ENCODE results near the gene RNF215. TPM values are rescaled to one million over a fixed set of nuclear protein-coding genes. Genes with fewer than 3 reads are reported as not detected.

Gene RNF215
- total RNA-seq, result 12.5 and 21.1 TPM in 2 replicates

DNA sequence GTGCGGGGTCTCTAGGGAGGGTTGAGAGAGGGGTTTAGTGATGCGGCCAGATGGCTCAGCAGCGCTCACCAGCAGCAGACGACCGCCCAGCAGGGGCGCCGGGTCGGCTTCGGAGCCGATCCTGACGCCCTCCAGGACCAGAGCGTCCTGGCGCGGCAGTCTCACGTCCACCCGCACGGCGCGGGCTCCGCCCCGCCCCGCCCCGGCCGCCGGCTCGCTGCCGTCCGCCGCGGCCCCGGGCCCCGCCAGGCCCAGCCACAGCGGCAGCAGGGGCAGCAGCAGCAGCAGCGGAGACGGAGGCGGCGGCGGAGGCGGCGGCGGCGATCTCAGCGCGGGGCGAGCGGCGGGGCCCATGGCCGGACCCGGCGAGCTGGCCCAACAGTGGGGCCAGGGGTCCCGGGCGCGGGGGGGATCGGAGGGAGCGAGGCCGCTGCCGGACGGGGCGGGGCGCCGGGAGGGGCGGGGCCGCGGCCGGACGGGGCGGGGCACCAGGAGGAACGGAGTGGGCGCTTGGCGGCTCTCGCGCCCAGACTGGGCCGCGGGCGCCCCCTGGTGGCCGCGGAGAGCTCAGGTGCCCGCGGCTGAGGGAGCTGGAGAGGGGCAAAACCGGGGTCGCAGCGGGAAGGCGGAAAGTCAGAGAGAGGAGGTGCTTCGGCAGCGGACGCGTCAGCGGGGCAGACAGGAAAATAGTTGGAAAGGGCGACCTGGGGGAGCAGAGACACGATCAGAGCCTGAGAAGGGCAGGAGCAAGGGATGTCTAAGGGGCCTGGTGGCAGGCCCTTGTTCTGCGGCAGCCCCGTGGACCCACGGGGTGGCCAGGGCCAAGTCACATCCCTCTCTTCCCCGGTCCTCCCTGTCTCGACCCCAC lies at the start of gene RNF215:
TSS of gene RNF215 (minus strand) at position 452 of the 868 bp plus-strand sequence. CDS start at position 354, 98 bp downstream.
- DNase-seq (ENCODE audit: low read depth in 2 of 2), result peak; percentile 34 to 79

DNA sequence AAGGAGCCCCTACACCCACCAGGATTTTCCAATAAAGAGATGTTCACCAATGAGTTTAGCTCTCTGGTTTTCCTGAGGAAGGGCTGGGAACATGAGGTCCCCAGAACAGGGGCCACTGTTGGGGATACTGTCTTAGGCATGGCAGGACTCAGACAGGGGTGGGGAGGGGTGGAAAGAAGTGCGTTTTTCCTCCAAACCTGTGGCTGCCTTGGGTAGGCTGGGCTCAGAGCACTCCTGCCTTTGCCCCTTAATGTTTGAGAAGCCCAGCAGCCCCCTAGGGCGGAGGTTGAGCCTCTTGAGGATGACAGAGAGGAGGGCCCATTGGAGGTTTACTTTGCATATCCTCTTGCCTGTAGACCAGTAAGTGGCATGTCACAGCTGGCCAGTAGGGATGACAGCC lies 49.0 kb upstream of the RNF215 start:
- no peak for DNase-seq (ENCODE audit: low read depth in 2 of 2)

DNA sequence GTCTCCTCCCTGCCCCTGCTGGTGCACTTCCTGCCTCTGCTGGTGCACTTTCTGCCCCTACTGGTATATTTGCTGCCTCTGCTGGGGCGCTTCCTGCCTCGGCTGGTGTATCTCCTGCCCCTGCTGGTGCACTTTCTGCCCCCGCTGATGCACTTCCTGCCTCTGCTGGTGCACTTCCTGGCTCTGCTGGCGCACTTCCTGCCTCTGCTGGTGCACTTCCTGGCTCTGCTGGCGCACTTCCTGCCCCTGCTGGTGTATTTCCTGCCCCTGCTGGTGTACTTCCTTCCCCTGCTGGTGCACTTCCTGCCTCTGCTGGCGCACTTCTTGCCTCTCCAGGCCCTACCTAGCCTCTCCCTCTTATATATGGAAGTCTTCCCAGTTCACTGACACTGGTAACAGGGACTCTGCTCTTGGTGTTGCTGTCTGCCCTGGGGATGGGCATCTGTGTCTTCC lies 48.5 kb upstream of the RNF215 start:
- DNase-seq (ENCODE audit: low read depth in 2 of 2), result peak in 1 of 2 donors; percentile 21

DNA sequence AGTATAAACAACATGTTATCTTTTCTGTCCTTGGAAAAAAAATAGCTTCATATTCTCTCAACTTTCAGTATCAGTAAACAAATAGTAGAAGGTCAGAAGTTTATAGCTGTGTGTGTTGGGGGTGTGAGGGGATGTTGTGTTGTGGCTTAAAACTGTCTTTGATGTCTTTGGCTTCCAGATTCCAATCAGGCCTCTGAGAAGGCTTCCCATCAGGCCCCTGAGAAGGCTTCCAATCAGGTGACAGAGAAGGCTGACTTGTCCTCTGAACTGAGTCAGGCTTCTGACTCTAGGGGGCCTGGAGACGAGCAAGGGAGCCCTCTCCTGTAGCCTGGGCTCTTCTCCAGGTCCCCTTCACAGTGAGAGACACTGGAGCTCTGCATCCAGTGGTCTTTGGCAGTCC lies 47.6 kb upstream of the RNF215 start:
- DNase-seq (ENCODE audit: low read depth in 2 of 2), result no peak

DNA sequence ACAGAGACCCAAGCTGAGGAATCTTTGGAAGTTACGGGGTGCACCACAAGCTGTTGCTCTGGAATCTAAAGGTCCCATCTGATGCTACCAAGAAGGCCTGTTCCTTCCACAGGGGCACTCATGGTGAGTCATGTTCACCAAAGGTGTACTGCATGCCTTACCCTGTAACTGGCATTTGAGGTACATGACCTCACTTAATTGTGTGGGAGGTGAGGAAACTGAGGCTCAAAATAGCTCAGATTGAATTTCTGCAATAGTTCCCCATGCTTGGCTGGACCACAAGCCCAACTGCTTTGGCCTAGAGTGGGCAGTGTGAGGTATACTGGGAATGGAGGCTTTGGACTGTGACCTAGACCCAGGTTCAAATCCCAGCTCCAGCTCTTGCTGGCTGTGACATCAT lies 46.6 kb upstream of the RNF215 start:
- DNase-seq (ENCODE audit: low read depth in 2 of 2), result no peak

DNA sequence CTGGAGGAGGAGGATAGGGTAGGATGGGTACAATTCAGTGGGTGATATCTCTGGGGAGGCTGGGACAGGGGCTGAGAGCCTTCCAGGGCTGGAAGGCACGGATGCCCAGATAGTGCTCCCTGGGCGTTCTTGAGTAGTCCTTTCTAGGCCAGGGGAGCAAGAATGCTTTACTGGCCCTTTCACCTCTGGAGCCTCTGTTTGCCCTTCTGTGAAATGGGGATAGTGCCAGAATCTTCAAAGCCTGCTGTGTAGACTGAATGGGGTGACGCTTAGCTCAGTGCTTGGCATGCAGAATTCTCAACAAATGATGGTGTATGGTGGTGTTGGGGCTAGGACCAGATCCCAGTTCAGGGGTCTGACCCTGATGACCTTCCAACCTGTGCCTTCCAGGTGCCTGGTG lies 46.0 kb upstream of the RNF215 start:
- DNase-seq (ENCODE audit: low read depth in 2 of 2), result no peak

DNA sequence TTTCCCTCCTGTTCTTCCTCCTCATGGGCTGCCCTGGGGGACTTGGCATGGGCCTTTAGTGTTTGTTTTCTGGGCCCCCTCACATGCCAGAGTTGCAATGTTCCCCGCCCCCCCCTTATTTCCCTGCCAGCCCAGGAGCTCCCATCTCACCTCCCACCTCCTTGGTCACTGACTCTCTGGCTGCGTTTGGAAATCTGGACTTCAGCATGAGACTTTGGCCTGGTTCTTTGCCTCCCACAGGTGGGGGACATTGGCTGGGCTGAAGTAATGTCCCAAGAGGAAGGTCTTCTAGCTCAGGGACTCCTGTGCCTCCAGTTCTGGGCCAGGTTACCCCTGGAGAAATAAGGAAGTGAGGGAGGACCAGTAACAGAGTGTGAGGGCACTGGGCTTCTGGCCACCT lies 45.3 kb upstream of the RNF215 start:
- no peak for DNase-seq (ENCODE audit: low read depth in 2 of 2)

DNA sequence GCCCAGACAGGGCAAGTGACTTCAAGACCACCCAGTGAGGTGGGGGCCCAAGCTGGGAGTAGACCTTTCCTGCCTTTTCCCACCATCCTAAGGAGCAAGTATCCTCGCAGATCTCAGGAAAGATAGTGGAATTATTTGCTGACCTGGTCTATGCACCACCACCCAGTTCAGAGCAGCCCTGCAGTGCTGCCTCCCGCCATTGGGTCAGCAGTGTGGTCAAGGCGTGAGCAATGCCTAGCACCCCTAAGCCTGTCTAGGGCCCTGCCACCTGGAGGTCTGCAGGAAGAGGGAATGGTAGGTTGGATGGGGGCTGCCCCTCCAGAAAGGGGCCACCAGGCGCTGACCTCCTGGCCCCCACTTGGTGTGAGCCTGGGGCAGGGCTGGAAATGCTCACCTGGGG lies 44.9 kb upstream of the RNF215 start:
- DNase-seq (ENCODE audit: low read depth in 2 of 2), result no peak

DNA sequence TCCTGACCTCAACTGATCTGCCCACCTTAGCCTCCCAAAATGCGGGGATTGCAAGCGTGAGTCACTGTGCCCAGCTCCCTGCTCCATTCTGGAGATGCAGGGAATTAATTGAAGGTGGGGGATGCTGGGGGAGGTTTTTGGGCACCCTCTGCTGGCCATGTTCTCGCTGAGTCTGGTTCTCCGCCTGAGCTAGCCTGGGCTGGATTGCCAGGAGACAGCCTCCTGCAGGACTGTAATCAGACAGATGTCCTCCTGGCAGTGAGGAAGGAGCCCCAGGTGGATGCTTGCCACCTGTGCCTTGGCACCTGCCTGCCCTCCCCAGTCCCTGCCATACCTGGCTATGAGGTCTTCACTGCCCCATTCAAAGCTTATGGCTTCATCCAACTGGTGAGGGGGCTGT lies 43.7 kb upstream of the RNF215 start:
- DNase-seq (ENCODE audit: low read depth in 2 of 2), result no peak

DNA sequence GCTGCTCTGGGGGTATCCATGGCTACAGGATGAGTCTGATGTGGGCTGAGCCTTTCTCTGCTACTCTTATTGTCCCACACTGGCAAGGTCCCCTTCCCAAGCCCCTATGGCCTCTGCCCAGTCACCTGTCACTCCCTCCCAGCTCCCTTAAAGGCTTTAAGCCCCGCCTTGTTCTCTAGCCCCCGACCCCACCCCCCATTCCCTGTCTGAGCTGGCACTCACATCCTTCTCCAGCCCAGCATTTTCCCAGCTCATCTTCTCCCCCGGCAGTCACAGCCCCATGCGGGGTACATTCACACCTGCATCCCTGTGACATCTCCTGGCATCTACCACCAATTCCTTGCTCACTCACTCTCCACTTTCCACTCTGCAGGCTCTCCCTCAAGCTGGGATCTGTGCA lies 42.7 kb upstream of the RNF215 start:
- no peak for DNase-seq (ENCODE audit: low read depth in 2 of 2)

DNA sequence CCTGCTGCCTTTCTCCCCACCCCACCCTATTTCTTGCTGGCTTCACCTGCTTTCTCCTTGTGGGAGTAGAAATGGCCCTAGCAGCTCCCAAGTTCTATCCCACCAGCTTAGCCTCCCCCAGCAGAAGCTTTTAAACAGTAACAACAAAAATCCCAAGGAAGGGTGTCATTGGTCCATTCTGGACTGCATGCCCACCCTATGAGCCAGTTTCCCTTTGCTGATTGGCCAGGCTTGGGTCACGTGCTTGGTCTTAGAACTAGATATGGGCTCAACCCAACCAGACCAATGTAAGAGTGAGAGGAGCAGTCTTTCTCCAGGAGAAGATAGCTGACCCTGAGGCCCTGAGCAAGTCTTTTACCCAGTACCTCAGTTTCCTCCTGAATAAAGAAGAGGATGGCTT lies 40.7 kb upstream of the RNF215 start:
- DNase-seq (ENCODE audit: low read depth in 2 of 2), result no peak

DNA sequence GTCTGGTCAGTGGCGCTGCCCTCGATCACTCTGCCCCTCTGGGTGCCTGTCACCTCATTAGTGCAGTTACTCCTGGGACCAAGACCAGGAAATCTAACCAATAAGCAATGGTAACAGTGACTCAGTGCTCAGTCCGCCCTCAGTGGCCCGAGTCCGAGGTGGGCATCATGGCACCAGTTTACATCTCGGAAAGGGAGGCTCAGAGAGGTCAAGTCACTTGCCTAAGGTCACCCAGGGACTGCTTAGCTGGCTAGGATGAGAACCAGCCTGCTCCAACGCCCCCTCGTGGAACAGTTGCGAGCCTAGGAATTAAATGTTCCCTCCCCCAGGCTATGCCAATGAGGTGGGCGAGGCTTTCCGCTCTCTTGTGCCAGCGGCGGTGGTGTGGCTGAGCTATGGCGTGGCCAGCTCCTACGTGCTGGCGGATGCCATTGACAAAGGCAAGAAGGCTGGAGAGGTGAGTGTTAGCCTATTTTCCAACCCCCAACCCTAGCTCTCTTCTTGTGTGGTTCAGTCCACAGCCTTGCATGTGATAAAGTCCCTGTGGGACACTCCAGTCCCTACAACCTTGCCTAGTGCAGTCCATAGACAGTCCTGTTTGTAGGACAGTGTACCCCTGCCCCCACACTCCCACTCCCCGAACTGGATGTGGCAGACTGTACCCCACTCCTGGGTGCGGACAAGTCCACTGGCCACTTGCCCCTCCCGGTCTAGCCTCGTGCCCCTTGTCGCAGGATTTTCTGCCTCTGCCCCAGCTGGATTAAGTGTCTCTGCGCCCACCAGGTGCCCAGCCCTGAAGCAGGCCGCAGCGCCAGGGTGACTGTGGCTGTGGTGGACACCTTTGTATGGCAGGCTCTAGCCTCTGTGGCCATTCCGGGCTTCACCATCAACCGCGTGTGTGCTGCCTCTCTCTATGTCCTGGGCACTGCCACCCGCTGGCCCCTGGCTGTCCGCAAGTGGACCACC lies 39.5 kb upstream of the RNF215 start:
- DNase-seq (ENCODE audit: low read depth in 2 of 2), result peak; percentile 73 to 86

DNA sequence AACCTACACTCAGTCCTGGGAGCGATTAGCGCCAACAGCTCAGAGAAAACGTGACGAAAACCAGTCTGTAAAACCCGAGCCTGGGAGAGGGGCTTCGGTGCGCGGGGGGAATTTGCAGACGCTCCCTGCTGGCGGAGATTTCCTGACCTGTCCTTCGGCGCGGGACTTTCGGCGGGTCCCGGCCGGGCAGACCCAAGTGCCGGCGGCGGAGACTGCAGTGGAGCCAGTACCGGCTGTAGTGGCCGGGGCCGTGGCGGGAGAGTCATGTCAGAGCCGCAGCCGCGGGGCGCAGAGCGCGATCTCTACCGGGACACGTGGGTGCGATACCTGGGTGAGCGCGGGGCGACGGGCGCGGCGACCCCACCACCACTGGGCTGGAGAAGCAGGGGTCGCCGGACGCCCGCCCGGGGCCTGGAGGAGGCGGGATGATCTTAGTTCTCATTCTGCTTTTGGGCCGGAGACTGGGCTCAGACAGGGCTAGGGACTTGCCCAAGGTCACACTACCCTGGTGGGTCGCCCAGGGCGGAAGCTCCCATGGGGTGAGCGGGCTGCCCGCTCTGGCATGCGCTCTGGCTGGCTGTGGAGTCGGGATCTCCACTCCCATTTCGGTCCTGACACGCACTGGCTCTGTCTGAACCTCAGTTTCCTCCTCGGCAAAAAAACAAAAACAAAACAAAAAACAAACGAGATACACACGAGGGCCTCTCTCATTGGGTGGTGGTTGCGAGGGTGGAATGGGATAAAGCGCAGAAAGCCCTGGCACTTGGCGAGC lies 38.6 kb upstream of the RNF215 start, which contains the start of gene MTFP1:
TSS of gene MTFP1 (plus strand) at position 153 of the 772 bp plus-strand sequence. CDS start at position 265, 112 bp downstream.
- peak; percentile 33 to 79 for DNase-seq (ENCODE audit: low read depth in 2 of 2)

DNA sequence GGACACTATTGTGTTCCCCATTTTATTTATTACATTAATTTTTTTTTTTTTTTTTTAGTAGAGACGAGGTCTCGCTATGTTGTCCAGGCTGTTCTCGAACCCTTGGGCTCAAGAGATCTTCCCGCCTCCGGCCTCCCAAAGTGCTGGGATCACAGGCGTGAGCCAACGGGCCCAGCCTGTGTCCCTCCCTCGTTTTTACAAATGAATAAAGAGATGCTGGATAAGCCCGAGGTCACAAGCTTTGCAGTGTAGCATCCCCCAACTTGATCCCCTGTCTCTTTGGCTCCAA lies 38.1 kb upstream of the RNF215 start:
- DNase-seq (ENCODE audit: low read depth in 2 of 2), result no peak

DNA sequence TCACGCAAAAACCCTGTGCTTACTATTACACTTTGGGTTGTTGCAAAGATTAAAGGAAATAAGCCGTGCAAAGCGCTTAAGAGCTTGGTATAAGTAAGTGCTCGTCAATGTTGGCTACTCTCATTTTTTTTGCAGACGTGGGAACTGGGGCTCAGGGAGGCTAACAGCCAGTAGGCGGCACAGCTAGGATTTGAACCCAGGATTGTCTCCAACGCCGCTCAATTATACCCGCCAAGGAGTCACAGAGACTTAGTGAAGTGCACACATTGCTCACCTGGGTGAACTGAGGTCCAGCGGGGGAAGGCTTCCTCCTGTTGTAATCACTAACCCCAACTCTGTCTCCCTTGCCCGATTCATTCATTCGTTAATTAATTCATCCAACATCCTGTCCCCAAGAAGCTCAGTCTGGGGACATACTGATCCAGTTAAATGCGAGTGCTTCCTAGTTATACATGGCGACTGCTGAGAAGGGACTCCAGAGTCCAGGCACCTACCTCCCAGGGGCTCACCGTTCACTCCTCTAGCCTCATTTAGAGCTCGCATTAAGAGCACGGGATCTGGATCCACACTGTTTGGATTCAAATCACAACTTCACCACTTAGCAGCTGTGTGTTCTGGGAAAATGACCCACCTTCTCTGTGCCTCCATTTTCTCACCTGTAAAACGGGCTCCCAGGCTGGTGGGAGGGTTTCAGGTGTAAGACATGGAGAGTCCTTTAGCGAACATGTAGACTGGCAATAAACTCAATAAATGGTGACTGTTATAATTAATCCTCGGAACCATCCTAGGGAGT lies 37.5 kb upstream of the RNF215 start:
- no peak for DNase-seq (ENCODE audit: low read depth in 2 of 2)

DNA sequence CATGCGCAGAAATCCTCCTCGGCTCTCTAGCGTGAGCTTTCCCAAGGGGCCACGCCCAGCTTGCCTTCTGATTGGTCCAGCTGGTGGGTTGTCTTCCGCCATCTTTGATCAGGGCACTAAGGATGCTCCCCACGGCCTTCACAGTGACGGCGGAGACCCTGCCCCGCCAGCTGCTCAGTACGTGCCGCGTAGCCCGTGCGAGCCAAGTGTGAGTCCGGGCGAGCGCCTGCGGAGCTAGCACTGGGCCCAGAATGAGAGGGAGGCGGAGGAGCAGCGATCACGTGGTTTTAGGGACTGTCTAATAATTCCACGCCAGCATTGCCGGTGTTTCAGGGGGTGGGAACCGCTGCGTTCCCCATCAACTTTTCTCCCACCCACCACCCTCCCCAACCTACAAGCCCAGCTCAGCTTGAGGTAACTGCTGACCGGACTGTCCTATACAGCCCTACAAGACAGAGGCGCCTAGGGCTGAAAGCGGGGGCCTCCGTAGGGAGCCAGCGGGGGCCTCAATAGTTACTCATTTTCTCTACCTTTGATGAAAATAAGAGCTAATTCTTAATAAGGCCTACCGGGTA lies 36.8 kb upstream of the RNF215 start:
- DNase-seq (ENCODE audit: low read depth in 2 of 2), result peak; percentile 99 to 100

DNA sequence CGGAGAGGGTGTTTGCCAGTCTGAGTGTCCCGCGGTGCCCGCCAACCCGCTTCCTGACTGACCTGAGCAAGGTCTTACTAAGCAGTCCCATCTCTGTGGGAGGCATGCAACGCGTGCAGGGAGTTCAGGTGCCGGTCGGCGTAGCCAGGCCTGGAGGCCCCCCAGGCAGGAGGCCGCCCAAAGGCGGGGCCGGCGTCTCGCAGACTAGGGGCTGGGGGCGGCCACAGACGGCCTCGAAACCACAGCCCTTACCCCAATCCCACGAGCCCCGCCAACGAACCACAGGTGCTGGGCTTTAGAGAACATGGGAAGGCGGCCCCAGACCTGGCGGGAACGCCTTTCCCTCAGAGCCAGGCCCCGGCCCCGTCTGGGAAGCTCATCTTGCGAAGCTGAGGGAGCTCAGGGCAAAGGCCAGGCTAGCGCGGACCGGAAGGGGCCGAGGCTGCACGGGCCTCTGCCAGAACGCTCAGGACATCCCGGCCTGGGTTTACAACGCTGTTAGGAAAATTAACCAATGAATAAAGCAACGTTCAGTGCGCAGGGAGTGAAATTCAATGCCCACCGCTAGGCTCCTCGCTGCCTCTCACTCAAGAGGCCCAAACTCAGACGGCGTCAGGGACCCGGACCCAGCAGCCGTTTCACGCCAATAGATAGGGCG lies 36.2 kb upstream of the RNF215 start:
- DNase-seq (ENCODE audit: low read depth in 2 of 2), result peak; percentile 12 to 56

DNA sequence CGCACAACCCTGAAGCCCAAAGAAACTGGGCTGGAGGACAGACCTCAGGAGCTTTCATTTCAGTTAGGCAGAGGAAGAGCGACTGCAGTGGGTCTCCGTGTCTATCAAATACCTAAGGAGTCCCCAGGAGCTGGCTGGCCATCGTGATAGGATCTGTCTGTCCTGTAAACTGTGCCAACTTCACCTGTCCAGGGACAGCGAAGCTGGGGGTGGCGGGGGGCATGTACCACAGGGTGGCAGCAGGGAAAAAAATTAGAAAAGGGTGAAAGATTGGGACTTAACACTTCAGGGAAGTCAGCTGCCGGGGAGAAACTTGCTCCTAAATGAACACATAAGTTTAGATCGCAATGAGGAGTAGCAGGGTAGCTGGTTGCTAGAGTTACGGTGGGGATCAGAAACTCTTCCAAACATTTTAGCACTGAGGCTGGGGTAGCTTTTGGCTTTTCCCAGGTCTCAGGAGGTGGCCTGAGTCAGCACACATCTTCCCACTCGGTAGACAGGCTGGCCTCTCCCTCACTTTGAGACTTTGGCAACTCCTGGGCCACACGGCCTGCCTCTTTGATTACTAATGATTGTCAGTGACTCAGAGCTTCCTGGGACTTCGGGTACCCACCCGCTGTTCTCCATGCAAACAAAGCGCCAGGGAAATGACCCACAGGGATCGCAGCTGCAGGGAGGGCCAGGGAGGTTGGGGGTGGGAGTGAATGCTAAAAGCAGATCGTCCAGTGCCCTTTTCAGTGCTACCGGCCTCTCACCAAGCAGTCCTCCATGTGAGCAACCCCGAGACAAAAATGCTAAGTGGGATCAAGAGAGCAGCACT lies 35.5 kb upstream of the RNF215 start:
- peak in 1 of 2 donors; percentile 58 for DNase-seq (ENCODE audit: low read depth in 2 of 2)
